B cell (primary cell): ENCODE results near the gene LRRC42.
"Not testable (repeated sequence)": the region's sequence is repeated elsewhere in the genome, so short reads cannot be mapped to it uniquely, and the experiment has no call there.

Experiments
- EZH2 ChIP-seq: IDR thresholded peaks from 2 replicates; pipeline ENCODE4 v1.6.1; 2012; ENCODE audit warnings: borderline replicate concordance, low read depth, mild to moderate bottlenecking, moderate library complexity, low read length; ENCODE audit not compliant: insufficient read depth, poor library complexity, severe bottlenecking
- TF ChIP-seq, protein P1 (sequence below): fragments of 200-600 bp; IDR thresholded peaks from one replicate; pipeline ENCODE4 v1.8.0; 2022; ENCODE audit warnings: antibody characterized with exemption, mild to moderate bottlenecking

- TF ChIP-seq, protein P1, sequence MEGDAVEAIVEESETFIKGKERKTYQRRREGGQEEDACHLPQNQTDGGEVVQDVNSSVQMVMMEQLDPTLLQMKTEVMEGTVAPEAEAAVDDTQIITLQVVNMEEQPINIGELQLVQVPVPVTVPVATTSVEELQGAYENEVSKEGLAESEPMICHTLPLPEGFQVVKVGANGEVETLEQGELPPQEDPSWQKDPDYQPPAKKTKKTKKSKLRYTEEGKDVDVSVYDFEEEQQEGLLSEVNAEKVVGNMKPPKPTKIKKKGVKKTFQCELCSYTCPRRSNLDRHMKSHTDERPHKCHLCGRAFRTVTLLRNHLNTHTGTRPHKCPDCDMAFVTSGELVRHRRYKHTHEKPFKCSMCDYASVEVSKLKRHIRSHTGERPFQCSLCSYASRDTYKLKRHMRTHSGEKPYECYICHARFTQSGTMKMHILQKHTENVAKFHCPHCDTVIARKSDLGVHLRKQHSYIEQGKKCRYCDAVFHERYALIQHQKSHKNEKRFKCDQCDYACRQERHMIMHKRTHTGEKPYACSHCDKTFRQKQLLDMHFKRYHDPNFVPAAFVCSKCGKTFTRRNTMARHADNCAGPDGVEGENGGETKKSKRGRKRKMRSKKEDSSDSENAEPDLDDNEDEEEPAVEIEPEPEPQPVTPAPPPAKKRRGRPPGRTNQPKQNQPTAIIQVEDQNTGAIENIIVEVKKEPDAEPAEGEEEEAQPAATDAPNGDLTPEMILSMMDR, result not testable (repeated sequence)
- not testable (repeated sequence) for TF ChIP-seq EZH2
Observed at GRCh38 chr1:53994516-53994915, 48.4 kb downstream of the LRRC42 start.
